T-helper 17 cell (primary cell): Measurements from ENCODE around the gene P2RX6. TPM values are rescaled to one million over a fixed set of nuclear protein-coding genes. Genes with fewer than 3 reads are reported as not detected.
"Not testable (repeated sequence)": the region's sequence is repeated elsewhere in the genome, so short reads cannot be mapped to it uniquely, and the experiment has no call there.

Experiments
- ATAC-seq: fragments of 150-1000 bp; cut with Tn5 transposase; 2 replicates; pipeline ENCODE4 v1.10.0; 2021; ENCODE audit warnings: mild to moderate bottlenecking, moderate library complexity
- DNase-seq, 3 donors: peaks; one replicate each; pipeline versions ENCODE4 v3.0.0 to v3.0.0-alpha.2; 2020 to 2021
- H3K9me3 ChIP-seq: one replicate; pipeline ENCODE4 v1.7.0; 2013; ENCODE audit warnings: low read length, mild to moderate bottlenecking; ENCODE audit not compliant: control insufficient read depth, poor library complexity, severe bottlenecking
- H3K27ac Mint-ChIP-seq: one replicate; pipeline ENCODE4 v1.8.0; 2022; ENCODE audit warnings: mild to moderate bottlenecking, moderate library complexity, mixed read lengths
- H3K27me3 Mint-ChIP-seq: one replicate; pipeline ENCODE4 v1.8.0; 2022; ENCODE audit warnings: mixed read lengths
- H3K36me3 Mint-ChIP-seq: one replicate; pipeline ENCODE4 v1.8.0; 2022; ENCODE audit warnings: low read depth, mixed read lengths
- H3K4me1 Mint-ChIP-seq: one replicate; pipeline ENCODE4 v1.8.0; 2022; ENCODE audit warnings: mild to moderate bottlenecking, mixed read lengths
- H3K4me3 Mint-ChIP-seq: one replicate; pipeline ENCODE4 v1.8.0; 2022; ENCODE audit warnings: mild to moderate bottlenecking, moderate library complexity, mixed read lengths
- total RNA-seq, 4 donors: library from RNA in 2 of 4; stranded (reverse) in 2 of 4; gene quantifications; one replicate each; pipeline ENCODE4 v1.2.3 and lab custom pipeline; 2022 to 2026

P2RX6 gene
- total RNA-seq, 2 donors from 2014 or later: 0.39 to 1.0 TPM

DNA sequence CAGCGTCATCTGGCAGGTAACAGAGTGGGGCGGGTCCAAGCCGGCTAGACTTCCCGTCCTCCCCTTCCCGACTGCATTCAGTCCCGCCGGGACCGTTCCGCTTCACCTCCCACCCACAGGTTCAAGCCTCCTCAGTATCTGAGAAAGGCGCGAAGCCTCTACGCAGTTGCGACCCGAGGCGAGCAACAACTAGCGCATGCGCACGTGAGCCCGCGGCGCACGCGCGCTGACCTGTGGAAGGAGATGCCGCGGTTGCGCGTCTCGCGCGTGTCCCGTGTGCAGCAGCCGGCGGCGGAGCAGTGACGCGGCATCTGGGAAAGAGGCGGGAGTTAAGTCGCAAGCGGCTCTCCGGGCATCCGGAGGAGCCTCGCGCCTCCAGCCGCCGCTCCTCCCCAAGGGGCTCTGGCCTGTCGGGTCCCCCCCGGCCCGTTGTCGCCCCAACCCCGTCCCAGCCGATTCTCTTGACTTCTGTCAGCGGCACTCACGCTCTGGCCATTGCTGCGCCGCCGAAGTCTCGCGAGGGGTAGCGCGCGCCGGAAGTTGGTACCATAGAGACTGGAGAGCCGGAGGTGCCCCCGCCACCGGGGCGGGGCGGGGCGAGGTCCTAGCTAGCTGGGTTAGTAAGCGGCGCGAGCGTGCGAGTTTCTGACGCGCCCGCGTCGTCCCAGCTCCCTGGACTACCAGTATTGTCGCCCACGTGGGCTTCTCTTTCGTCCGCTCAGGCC, 13.2 kb upstream of the P2RX6 start, which contains the start of gene THAP7:
TSS of gene THAP7 (minus strand) at position 518 of the 725 bp plus-strand sequence. CDS start at position 311, 207 bp downstream.
- H3K27me3 Mint-ChIP-seq: no peaks in the 10 kb centered on the region
- DNase-seq (peak; percentile 94 to 95 (median 95)), ATAC-seq (peak; percentile 90)
- H3K27ac Mint-ChIP-seq: peak within 1 kb of the TSS; percentile 97
- H3K9me3 ChIP-seq: no peaks in the 10 kb centered on the region
- H3K4me1 Mint-ChIP-seq: peaks cover 24% of the 10 kb centered on the region
- no peaks in the 10 kb centered on the region for H3K36me3 Mint-ChIP-seq
- H3K4me3 Mint-ChIP-seq: peak within 1 kb of the TSS; percentile 93

DNA sequence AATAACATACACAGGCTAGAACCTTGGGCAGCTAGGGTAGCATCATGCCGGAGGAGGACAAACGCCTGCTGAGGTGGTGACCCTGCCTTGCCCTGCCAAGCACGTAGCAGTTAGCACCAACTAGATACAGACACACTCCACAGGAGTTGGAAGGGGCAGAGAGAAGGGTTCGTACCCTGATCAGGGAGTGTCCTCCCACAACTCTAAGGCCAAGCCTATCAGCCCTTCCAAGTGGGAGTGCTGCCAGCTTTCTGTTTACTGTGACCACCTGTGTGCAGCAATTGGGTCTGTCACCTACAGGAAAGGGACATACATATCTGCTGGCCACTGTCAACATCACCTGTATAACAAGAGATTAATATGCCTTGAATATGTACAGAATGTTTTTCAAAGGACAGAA, 11.2 kb upstream of the P2RX6 start:
- DNase-seq: no peak

DNA sequence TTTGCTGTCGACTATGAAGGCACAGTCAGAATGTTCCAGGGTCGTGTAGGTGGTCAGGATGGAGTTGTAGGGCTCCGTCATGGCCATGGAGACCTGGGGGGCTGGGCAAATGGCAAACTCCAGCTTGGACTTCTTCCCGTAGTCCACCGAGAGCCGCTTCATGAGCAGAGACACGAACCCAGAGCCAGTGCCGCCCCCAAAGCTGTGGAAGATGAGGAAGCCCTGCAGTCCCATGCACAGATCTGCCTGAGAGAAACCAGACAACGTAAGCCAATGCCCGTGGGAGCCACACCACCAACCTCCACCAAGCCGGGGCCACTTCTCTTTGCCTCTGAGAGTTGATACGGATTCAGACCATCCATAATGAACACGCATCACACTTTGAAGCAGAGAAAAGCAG, 5.8 kb upstream of the P2RX6 start:
- H3K4me1 Mint-ChIP-seq, ATAC-seq, H3K4me3 Mint-ChIP-seq, H3K9me3 ChIP-seq, DNase-seq, H3K27me3 Mint-ChIP-seq, H3K36me3 Mint-ChIP-seq: not testable (repeated sequence)
- H3K27ac Mint-ChIP-seq: peak overlapping the region; percentile 24

More for the DNA sequence above, 11.2 kb upstream of the P2RX6 start:
- peak overlapping the region; percentile 29 for H3K27ac Mint-ChIP-seq
- no peak for ATAC-seq
- peak overlapping the region; percentile 93 for H3K4me3 Mint-ChIP-seq
- H3K4me1 Mint-ChIP-seq: peaks cover 21% of the 10 kb centered on the region
- H3K27me3 Mint-ChIP-seq: no peaks in the 10 kb centered on the region
- H3K9me3 ChIP-seq: no peaks in the 10 kb centered on the region
- no peaks in the 10 kb centered on the region for H3K36me3 Mint-ChIP-seq

DNA sequence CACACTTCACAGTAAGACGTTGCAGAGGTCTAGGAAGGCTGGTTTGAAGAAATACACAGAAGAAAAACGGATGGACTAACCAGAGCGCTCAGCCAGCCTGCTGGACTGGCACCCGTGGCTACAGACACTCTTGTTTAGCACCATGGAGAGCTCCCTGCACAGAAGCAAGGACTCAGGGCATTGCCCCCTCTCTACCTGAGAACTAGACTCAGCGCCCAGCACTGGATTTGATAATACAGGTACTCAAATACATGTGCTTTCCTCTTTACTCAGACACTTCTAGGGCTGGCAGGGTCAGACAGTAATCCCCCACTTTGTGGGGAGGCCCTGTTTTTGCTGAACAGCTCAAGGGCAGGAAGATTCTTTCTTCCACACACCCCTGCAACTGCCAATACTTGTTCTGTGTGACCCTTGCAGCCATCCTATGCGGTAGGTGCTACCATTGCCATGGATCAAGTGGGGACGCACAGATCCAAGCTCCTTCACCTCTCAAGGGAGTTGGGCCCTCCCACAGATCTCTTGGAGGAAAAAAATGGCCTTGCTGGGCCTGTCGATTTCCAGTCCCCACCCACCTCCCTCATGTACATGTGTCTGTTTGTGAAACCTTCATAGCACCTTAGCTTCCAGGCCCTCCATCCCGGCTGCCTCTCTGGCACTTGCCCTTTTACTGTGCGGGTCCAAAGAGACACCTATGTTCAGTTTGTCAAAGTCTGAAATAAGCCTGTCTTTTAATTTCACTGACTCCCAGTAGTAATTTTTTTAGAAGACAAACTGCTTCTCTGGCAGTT, 5.1 kb upstream of the P2RX6 start:
- Mint-ChIP-seq H3K27me3 (no peaks in the 10 kb centered on the region), H3K36me3 (no peaks in the 10 kb centered on the region), H3K4me1 (peaks cover 11% of the 10 kb centered on the region), H3K27ac (peak overlapping the region; percentile 24), H3K4me3 (no peak overlapping the region)
- no peaks in the 10 kb centered on the region for H3K9me3 ChIP-seq
- no peak for DNase-seq
- ATAC-seq: no peak

DNA sequence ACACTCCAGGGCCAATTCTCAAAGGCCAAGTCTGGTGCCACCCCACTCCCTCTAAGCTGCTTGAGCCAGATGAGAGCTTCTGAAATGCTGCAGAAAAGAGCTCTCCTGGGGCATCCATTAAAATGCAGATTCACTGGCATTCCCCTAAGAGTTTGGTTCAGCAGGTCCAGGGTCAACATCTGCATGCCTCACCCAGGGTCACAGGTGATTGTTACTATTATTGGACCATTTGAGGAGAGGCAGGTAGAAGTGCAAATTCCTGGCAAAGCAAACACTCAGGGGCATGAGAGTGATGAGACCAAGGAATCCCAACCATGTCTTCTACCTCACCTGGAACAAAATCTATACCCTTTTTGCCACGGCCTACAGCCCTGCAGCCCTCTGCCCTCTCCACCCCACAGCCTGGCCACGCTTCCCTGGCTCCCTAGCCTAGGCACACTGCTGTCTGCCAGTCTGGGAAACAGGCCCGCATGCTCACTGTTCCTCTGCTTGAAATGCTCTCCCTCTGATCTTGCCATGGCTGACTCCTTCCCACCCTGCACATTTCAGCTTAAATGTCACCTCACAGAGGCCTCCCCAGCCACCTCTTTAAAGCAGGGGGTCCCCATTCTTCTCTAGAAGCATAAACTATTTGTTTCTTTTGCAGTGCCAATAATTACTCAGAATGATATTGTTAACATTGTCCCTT, 4.4 kb upstream of the P2RX6 start:
- Mint-ChIP-seq H3K36me3 (no peaks in the 10 kb centered on the region), H3K27ac (no peak overlapping the region), H3K4me3 (no peak overlapping the region), H3K4me1 (peaks cover 17% of the 10 kb centered on the region), H3K27me3 (no peaks in the 10 kb centered on the region)
- no peak for DNase-seq
- ATAC-seq: no peak
- H3K9me3 ChIP-seq: no peaks in the 10 kb centered on the region

DNA sequence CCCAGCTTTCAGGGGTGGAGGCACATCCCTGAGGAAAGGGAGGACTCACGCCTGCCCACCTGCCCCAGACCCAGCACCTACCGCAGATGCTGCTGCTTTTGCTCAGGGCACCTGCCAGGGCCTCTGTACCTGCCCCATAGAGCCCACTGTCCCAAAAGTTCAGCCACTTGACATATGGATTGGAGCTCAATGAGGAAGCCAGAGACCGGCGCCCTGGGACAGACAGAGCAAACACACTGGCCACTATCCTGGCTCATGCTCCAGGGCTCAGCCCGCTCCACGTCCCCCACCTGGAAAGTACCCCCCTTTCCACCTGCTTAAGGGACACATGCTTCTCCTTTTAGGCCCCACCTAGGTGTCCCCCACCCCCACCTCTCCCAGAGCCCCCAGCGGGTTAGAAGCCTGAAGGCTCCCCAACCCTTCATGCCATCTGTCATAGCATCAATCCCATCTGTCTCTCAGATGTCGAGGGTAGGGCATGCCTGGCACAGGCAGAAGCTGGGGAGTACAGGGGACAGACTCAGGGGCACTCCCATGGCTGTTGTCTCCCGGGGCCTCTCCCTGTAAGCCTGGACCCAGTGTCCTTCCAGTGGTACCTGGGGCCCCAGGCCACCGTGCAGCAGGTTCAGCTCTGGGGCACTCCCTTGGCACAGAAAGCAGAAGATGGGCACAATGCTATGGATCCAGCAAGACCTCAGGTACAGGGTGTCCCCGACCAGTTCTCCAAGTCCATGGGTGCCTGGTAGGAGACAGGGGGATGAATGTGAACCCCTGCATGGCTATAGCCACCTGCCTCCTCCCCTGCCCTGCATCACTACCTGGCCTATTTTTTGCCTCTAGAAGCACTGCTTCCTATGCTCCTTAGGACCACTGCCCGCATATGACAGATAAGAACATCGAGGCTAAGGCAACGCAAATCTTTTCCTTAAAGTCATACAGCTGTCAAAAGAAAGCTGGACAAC, 2.2 kb upstream of the P2RX6 start:
- Mint-ChIP-seq H3K27ac (peak overlapping the region; percentile 86), H3K4me1 (peaks cover 26% of the 10 kb centered on the region), H3K27me3 (no peaks in the 10 kb centered on the region), H3K4me3 (peak overlapping the region; percentile 87), H3K36me3 (no peaks in the 10 kb centered on the region)
- DNase-seq: no peak
- H3K9me3 ChIP-seq: no peaks in the 10 kb centered on the region
- ATAC-seq: no peak

DNA sequence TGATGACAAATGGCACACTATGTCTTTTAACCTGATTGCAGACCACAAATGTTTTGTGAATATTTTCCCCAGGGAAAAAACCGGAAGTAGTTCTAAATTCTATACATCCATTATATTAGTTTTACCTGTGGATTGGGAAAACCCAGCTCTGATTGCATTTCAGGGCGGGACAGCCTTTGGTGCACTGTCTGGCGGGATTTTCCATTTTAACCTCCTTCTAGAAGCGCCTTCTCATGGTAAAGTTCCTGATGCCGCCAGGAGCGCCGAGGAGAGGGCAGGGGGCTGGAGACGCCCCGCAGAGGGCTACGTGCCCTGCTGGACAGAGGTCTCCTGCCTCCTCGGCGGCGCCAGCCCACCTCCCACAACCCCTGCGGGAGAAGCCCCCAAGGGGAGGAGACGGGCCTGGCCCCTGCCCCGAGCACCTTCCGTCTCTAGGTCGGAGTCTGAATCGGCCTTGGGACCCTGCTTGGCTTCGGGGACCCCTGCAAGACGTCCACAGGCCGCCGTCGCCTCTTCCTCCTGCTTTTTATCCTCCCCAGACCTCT, 1.2 kb upstream of the P2RX6 start:
- peak overlapping the region; percentile 87 for H3K4me3 Mint-ChIP-seq
- H3K4me1 Mint-ChIP-seq: peaks cover 26% of the 10 kb centered on the region
- peak overlapping the region; percentile 86 for H3K27ac Mint-ChIP-seq
- ATAC-seq (no peak), DNase-seq (no peak)
- no peaks in the 10 kb centered on the region for H3K36me3 Mint-ChIP-seq
- H3K27me3 Mint-ChIP-seq: no peaks in the 10 kb centered on the region
- no peaks in the 10 kb centered on the region for H3K9me3 ChIP-seq

DNA sequence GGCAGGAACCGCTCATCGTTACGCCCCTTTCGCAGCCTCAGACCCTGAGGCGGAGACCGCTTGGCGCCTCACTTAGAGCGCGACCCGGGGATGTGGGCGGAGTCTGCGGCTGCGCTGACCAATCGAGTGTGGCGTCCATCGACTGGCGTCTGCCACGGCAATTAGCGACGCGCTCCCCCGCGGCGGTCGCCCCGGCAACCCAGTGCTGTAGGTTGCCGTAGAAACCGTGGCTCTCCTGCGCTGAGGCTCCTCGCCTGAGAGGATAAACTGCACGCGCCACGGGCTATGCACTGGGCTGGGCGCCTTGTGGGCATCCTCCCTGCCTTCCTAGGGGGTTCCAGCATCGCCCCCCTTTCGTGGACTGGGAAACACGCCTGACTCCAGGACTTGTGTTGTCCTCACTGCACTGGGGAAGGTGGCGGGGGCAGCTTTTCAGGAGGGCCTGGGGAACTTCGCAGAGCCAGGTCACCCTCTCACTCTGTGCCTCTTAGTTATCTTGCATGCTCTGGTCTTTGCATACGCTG, 701 bp upstream of the P2RX6 start:
- H3K9me3 ChIP-seq: no peaks in the 10 kb centered on the region
- DNase-seq (peak; percentile 68 to 78 (median 70)), ATAC-seq (peak; percentile 92)
- H3K4me1 Mint-ChIP-seq: peaks cover 28% of the 10 kb centered on the region
- H3K27ac Mint-ChIP-seq: peak overlapping the region; percentile 86
- no peaks in the 10 kb centered on the region for H3K36me3 Mint-ChIP-seq
- H3K27me3 Mint-ChIP-seq: no peaks in the 10 kb centered on the region
- H3K4me3 Mint-ChIP-seq: peak overlapping the region; percentile 87

DNA sequence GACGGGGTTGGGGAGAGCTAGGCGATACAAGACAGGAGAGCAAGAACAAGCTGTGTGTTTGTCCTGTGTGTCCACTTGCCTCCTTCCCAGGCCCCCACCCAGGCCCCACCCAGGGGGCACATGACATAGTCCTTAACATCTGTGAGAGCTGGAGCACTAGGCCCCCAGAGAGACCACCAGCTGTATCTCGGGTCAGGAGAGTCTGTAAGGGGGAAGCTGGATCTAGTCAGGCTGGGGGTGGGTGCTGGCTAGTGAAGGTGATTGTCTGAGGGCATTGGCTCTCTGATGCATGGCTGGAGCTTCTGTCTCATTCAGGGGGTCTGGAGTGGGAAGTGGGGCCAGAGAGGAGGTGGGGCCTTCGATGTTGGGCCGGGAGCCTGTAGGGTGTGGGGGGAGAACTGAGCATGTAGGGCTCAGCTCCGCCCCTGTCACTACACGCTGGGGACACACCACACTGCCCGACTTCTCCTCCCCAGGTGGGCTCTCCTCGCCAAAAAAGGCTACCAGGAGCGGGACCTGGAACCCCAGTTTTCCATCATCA, 571 bp downstream of the P2RX6 start:
- H3K4me3 Mint-ChIP-seq: peak overlapping the region; percentile 87
- no peaks in the 10 kb centered on the region for H3K9me3 ChIP-seq
- ATAC-seq (no peak), DNase-seq (no peak)
- H3K4me1 Mint-ChIP-seq: peaks cover 28% of the 10 kb centered on the region
- H3K36me3 Mint-ChIP-seq: no peaks in the 10 kb centered on the region
- H3K27ac Mint-ChIP-seq: peak overlapping the region; percentile 86
- no peaks in the 10 kb centered on the region for H3K27me3 Mint-ChIP-seq

DNA sequence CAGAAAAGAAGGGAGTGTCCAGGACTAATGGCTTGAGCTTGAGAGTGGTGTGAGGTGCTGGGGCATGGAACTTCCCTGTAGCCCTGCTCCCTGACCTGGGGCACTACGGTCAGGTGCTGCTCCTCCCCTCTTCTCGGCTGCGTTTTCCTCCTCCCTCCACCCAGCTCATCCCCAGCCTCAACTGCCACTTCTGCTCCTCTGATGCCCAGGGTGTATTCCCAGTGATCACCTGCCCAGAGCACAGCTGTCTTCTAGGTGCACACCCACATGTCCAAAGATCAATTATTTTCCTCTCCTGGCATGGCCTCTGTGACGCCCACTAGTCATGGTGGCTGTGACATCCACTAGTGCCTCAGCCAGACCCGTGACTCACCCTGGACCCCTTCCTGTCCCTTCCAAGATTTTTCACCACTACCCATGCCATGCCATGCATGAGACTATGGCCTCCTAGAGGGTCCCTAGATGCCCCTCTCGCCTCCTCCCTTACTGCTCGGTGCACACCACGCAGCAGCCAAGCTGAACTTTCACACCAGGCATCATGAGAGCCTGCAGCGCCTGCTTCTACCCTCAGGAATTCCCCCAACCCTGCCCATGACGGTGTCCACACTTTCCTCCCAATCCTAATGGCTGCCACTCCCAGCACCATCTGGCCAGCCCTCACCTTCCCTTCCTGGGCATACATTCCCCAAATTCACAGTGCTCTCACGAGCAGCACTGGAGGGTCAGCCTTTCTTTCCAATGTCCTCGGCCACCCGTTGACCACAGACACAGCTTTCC, 1.9 kb downstream of the P2RX6 start:
- Mint-ChIP-seq H3K27me3 (no peaks in the 10 kb centered on the region), H3K4me1 (peaks cover 28% of the 10 kb centered on the region), H3K4me3 (peak overlapping the region; percentile 62), H3K36me3 (no peaks in the 10 kb centered on the region), H3K27ac (peak overlapping the region; percentile 85)
- H3K9me3 ChIP-seq: no peaks in the 10 kb centered on the region
- ATAC-seq: no peak
- DNase-seq: no peak

DNA sequence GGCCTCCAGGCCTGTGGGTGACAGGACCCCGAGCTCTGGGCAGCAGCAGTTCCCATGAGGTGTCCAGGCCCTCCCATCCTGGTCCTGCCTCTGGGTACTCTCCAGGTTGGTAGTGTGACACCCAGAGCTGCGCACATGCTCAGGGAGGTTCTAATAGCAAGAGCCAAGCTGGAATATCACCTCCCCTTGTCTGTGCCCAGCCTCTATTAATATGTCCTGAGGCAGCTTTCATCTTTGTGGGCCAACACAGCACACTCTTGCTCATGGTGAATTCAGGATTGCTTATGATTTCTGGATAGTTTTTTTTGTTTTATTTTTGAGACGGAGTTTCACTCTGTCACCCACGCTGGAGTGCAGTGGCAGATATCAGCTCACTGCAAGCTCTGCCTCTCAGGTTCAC, 3.3 kb downstream of the P2RX6 start:
- ATAC-seq (no peak), DNase-seq (no peak)
- Mint-ChIP-seq H3K36me3 (no peaks in the 10 kb centered on the region), H3K27ac (peak overlapping the region; percentile 85), H3K4me1 (peaks cover 26% of the 10 kb centered on the region), H3K27me3 (no peaks in the 10 kb centered on the region), H3K4me3 (no peak overlapping the region)
- H3K9me3 ChIP-seq: no peaks in the 10 kb centered on the region
